Right renal pelvis (tissue), 4 donors: ENCODE measurements around the gene TM4SF18. TPM values are rescaled to one million over a fixed set of nuclear protein-coding genes. Genes with fewer than 3 reads are reported as not detected.
A peak's percentile ranks its signal among the peaks of the same experiment; 100 is the strongest.
"Not testable (repeated sequence)": the region's sequence is repeated elsewhere in the genome, so short reads cannot be mapped to it uniquely, and the experiment has no call there.

Experiments used
- DNase-seq, 4 donors: peaks; one replicate each; pipeline ENCODE4 v3.0.0-alpha.2; 2013; ENCODE audit warnings: low read depth in 4 of 4, low spot score in 3 of 4, missing footprints in 1 of 4
- polyA plus RNA-seq, 4 donors: library from polyadenylated mRNA; unstranded; fragments of 120-200 nt; gene quantifications; one replicate each; pipeline ENCODE4 v1.2.1, GENCODE V29; 2013; ENCODE audit not compliant: insufficient read length in 4 of 4

The TM4SF18 gene
- polyA plus RNA-seq, result 10 to 100 TPM; 23.4 to 35.6 (median 32.7) TPM

DNA sequence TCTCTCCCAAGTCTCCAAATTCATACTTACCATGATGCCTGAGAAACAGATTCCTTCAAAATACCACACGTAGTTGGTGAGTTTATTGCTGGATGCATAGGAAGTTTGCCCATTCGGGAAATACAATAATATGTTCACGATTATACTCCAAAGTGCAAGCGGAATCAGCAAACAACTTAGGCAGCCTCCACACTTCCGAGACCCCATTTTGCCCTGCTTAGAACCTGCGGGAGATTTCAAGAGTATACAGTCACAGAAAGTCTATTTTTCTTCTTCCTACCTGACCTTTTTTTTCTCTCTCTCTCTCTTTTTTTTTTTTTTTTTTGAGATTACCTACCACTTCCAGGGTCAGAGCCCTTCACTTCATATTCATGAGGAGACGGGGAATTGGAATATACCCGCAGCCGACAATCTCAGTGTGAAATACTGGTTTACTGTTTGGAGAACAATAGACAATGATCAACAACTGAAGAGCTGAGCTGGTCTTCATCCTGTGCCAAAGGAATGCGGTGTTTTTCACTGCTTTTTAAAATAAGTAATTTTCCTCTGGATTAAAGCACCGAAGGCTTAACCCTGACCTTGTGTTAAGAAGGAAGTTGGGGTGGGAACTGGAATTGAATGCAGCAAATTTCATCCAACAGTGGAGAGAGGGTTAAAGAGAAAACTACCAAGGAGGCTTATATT lies at the start of gene TM4SF18:
Gene TM4SF18, minus strand, starts transcription at position 461 of the 684 bp plus-strand sequence. Its CDS starts 254 bp downstream, at position 207.
- DNase-seq, result no peak

- no peak for DNase-seq
These were observed 49.1 kb upstream of the TM4SF18 start for GRCh38 chr3:149382518-149382917.

- no peak for DNase-seq
These were observed 48.6 kb upstream of the TM4SF18 start for GRCh38 chr3:149382101-149382467.

- DNase-seq, result no peak
These were observed 48.0 kb upstream of the TM4SF18 start for GRCh38 chr3:149381173-149382100.

- DNase-seq, result not testable (repeated sequence)
These were observed 46.8 kb upstream of the TM4SF18 start for GRCh38 chr3:149380220-149380619.

DNA sequence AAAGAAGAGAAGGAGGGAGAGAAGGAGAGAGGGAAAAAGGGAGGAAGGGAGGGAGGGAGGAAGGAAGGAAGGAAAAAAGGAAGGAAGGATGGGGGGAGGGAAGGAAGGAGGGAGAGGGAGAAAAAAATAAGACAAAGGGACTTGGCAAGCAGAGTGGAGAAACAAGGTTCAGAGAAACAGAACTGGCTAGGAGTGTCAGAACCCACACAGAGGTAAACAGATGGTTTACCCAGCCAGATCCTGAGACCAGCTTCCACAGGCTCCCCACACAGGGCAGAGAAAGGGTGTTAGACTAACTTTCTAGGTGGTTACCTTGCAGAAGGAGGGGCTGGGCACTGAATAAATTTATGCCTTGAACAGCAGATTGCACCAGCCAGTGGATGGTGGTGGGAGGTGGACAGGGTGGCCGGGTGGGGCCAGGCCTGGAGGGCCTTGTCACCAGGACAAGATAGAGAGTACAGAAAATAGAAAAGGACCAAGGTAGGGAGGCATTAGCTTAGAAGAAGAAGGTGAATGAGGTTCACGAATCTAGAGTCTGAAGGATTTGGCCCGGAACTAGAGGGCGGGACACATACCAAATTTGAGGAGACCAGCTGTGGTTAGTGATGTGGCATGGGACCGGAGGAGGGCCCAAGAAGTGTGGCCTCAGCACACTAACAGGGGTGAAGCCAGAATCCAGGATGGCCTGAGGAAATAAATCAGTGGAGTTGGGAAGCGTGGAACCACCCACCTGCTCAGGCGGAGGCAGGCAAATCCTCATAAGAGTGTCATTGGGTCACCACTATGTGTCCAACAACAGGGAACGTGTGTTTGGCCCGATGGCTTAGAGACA lies 45.3 kb upstream of the TM4SF18 start:
- DNase-seq, result no peak

DNA sequence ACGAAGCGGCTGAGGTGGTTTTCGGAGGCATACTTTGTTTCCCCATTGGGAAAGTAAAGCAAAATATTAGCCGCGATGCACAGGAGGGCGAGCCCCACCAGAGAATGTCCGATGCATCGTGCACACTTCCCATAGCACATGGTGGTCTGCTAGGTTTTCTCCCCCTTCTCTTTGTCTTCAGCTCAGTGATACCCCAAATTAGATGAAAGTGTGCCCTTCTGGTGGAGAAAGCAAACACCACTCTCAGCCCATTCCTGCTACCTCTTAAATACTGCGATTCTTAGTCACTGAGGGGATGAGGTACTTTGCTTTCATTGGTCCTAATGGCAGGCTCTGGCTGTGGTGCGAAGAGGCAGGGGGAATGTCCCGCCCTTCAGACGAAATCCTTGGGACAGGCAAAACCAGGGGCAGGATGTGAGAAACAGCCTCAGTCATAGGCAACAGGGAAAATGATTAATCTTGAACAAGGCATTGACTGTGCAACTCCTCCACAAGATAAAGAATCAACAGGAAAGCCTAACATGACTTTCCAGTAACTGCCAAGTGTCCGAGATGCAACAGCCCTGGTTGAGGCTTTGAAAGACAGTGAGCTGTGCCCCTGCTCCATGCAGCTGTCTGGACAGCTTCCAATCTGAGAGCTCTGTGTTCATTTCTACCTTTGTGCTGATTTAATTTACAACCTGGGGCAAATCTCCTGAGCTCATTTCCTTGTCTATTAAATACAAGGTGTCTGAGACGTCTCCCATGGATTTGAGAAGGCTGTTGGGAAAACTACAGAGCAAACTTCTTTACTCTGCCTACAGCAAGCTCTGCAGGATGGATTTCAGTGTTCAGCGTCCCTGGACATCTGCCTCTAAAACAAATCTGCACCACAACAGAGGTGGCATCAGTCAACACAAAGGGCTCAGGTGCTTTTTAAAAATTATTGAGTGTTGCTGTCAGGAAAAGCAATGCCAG lies 44.2 kb upstream of the TM4SF18 start, which contains the start of gene TM4SF1:
Gene TM4SF1, minus strand, starts transcription at position 242 of the 957 bp plus-strand sequence. Its CDS starts 102 bp downstream, at position 140.
- DNase-seq, result peak in 2 of 4 donors; percentile 18 to 19

- DNase-seq, result no peak
These were observed 43.4 kb upstream of the TM4SF18 start for GRCh38 chr3:149376718-149377407.

DNA sequence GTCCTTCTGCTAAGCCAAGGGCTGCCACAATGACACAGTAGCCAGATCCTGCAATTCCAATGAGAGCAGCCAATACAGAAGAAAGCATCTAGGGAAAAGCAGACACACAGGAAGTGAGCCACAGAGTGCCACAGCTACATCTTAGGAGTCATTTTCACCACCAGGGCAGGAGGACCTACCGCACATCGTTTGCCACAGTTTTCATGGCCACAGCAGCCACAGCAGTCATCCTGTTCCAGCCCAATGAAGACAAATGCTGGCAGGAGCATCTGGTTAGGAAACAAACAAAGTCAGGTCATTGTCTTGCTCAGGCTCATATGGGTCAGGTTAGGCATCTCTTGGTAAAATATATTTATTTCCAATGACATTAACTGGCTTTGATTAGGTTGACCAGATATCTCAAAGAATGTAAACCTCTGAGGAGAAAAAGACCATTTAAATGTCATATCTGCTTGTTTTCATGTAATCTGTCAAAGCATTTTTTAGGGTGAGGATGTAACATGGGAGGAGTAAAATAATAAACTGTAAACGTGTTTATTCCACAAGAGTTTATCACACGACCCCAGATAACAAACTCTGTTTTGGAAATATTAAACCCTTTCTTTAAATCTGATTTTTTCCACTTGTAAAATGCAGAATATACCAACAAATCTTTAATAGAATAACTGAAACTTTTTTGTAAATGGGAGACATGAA lies 42.2 kb upstream of the TM4SF18 start:
- DNase-seq, result no peak

GRCh38 chr3:149374793-149375500 lies 41.5 kb upstream of the TM4SF18 start:
- DNase-seq, result no peak

DNA sequence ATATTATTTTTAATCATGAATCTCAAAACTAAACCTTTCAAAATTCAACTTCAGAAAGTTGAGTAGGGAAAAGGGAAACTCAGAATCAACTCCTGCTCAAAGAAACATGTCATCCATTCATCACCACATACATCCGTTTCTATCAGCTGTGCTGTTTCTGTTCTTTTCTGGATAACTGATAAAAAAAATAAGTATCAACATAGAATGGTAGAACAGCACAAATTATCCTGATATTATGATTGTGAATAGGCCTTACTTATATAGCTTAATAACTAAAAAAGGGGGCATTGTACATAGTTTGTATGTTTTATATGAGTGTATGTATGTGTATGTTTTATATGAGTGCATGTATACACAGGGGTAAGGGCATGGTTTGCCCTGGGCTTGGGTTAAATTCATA lies 41.0 kb upstream of the TM4SF18 start:
- DNase-seq, result no peak

- DNase-seq, result no peak
These were observed 40.0 kb upstream of the TM4SF18 start for GRCh38 chr3:149373235-149374125.

DNA sequence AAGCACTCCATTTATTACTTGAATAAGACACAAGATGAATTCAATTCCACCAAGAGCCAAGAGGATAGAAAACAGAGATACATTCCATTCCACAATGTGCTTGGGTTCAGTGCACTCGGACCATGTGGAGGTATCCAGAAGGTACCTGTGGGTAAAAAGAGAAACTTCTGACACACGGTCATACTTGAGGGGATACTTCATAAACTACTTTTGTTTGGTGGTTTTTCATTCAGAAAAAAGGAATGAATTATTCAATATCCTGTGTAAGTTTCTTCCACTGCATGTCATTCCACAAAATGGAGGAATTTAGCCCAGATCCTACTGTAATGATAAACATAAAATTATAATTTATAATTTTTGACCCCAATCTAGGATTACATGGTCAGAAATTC lies 38.3 kb upstream of the TM4SF18 start:
- no peak for DNase-seq

DNA sequence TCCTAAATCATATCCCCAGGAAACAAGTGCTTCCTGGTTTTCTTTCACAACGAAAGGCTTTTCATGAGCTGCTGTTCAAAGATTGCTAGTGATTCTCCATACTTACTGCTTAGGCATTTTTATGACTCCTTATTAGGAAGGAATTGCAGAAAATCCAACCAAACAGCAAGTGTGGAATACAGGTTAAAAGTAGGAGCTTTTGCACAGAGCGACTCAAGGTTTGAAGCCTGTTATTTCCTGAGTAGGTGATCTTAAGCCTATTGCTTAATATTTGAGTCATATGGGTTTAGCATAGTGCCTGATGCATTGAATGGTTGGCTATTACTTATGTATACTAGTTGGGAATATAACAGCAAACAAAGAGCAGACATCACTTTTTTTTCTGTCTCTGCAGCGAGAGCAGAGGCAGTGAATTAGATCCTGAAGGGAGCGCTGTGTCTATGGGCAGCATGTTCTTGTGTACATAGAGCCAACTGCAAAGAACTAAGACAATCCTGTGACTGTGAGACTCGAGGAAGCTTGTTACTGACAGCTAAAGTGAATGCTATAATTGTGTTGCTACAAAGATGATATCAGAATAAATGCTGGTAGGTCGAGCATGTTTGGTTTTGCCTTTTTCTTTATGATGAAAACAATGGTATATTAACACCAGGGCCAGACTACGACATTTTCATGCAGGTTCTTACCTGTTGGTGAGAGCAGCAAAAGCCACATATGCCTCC lies 37.7 kb upstream of the TM4SF18 start:
- DNase-seq, result no peak

- DNase-seq, result no peak
These were observed 36.8 kb upstream of the TM4SF18 start for GRCh38 chr3:149369991-149370866.
